ENCODE measurements around the gene CPXM2.

GRCh38 chr10:123743441-123744223 lies 148.0 kb downstream of the CPXM2 start:
- TF ChIP-seq CTCF (IDR thresholded peaks at IDR 0.05) (no peak), POLR2A (IDR thresholded peaks at IDR 0.05) (no peak)
